Endodermal cell (in vitro differentiated cells): ENCODE measurements around the gene EIPR1. TPM values are rescaled to one million over a fixed set of nuclear protein-coding genes. Genes with fewer than 3 reads are reported as not detected.
"Not testable (repeated sequence)": the region's sequence is repeated elsewhere in the genome, so short reads cannot be mapped to it uniquely, and the experiment has no call there.

Experiments used
- DNase-seq: peaks from one replicate; pipeline ENCODE4 v3.0.0-alpha.2; 2017
- H3K27ac ChIP-seq: 2 replicates; pipeline ENCODE4 v1.5.1; 2013; ENCODE audit warnings: mild to moderate bottlenecking, low read depth, low read length, moderate library complexity
- H3K27me3 ChIP-seq: 2 replicates; pipeline ENCODE4 v1.6.1; 2013; ENCODE audit warnings: mild to moderate bottlenecking, low read length, moderate library complexity; ENCODE audit not compliant: insufficient read depth, control insufficient read depth, poor library complexity, severe bottlenecking
- H3K36me3 ChIP-seq: 2 replicates; pipeline ENCODE4 v1.7.0; 2013; ENCODE audit warnings: mild to moderate bottlenecking, low read length, moderate library complexity; ENCODE audit not compliant: control insufficient read depth, insufficient read depth
- H3K4me1 ChIP-seq: one replicate; pipeline ENCODE4 v1.7.0; 2013; ENCODE audit warnings: low read length; ENCODE audit not compliant: control insufficient read depth, insufficient read depth
- H3K4me3 ChIP-seq: 2 replicates; pipeline ENCODE4 v1.5.1; 2013; ENCODE audit warnings: mild to moderate bottlenecking, low read length, moderate library complexity
- H3K9ac ChIP-seq: 2 replicates; pipeline ENCODE4 v1.6.1; 2013; ENCODE audit warnings: mild to moderate bottlenecking, low read length, moderate library complexity; ENCODE audit not compliant: poor library complexity, severe bottlenecking; ENCODE audit errors: extremely low read depth
- H3K9me3 ChIP-seq: 2 replicates; pipeline ENCODE4 v1.6.1; 2013; ENCODE audit warnings: mild to moderate bottlenecking, low read length, moderate library complexity; ENCODE audit not compliant: control insufficient read depth
- H3K27ac Mint-ChIP-seq: 2 replicates; pipeline ENCODE4 v1.8.0; 2020; ENCODE audit warnings: mixed read lengths
- H3K27me3 Mint-ChIP-seq: 2 replicates; pipeline ENCODE4 v1.8.0; 2021; ENCODE audit warnings: mild to moderate bottlenecking, mixed read lengths; ENCODE audit not compliant: insufficient read depth
- H3K36me3 Mint-ChIP-seq: 2 replicates; pipeline ENCODE4 v1.8.0; 2020; ENCODE audit warnings: low read depth, mixed read lengths
- H3K4me1 Mint-ChIP-seq: 2 replicates; pipeline ENCODE4 v1.8.0; 2020; ENCODE audit warnings: mixed read lengths
- H3K4me3 Mint-ChIP-seq: 2 replicates; pipeline ENCODE4 v1.8.0; 2020; ENCODE audit warnings: mild to moderate bottlenecking, moderate library complexity, mixed read lengths
- H3K9me3 Mint-ChIP-seq: 2 replicates; pipeline ENCODE4 v1.8.0; 2020; ENCODE audit warnings: mild to moderate bottlenecking, mixed read lengths
- WGBS, 2 experiments: methylation state at CpG; one replicate each; pipeline versions ENCODE4 v1.1.5 to v1.1.7; 2013; ENCODE audit warnings: missing lambda C conversion rate in 2 of 2, mixed read lengths in 1 of 2; ENCODE audit not compliant: insufficient coverage in 1 of 2, insufficient read length in 1 of 2; 5-methylcytosine and 5-hydroxymethylcytosine counted together
- total RNA-seq, 2 donors: library from RNA; stranded (reverse); fragmentation: NEBNext Ultra II Directional in 1 of 2; extraction: Animal tissue kit (Norgen Biotek cat#: 25700) in 1 of 2; gene quantifications; 2 replicates in 1 of 2; 3 replicates in 1 of 2; pipeline ENCODE4 v1.2.1, GENCODE V29; 2021
- TF ChIP-seq, protein P1 (sequence below): fragments of 200-600 bp; sonication (generic); conservative IDR thresholded peaks from 2 replicates; pipeline ENCODE4 v1.5.0; 2021; ENCODE audit warnings: antibody characterized with exemption, mild to moderate bottlenecking

EIPR1 gene
- total RNA-seq, 2 donors from 2014 or later = 30.1 to 36.8 TPM

- Histone ChIP-seq H3K36me3 (no peaks in the 10 kb centered on the region), H3K9me3 (no peaks in the 10 kb centered on the region), H3K4me3 (no peak overlapping the region), H3K9ac (no peak overlapping the region), H3K27me3 (no peaks in the 10 kb centered on the region), H3K4me1 (no peaks in the 10 kb centered on the region), H3K27ac (peak overlapping the region; percentile 75)
- no peak overlapping the region for H3K27ac Mint-ChIP-seq
- peaks cover 17% of the 10 kb centered on the region for H3K36me3 Mint-ChIP-seq
- TF ChIP-seq, protein P1, sequence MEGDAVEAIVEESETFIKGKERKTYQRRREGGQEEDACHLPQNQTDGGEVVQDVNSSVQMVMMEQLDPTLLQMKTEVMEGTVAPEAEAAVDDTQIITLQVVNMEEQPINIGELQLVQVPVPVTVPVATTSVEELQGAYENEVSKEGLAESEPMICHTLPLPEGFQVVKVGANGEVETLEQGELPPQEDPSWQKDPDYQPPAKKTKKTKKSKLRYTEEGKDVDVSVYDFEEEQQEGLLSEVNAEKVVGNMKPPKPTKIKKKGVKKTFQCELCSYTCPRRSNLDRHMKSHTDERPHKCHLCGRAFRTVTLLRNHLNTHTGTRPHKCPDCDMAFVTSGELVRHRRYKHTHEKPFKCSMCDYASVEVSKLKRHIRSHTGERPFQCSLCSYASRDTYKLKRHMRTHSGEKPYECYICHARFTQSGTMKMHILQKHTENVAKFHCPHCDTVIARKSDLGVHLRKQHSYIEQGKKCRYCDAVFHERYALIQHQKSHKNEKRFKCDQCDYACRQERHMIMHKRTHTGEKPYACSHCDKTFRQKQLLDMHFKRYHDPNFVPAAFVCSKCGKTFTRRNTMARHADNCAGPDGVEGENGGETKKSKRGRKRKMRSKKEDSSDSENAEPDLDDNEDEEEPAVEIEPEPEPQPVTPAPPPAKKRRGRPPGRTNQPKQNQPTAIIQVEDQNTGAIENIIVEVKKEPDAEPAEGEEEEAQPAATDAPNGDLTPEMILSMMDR = no peak
- peaks cover 8% of the 10 kb centered on the region for H3K9me3 Mint-ChIP-seq
- DNase-seq = no peak
- 89 to 95% methylated on average over 9 to 20 of the region's 20 CpGs for WGBS, 2 experiments
- H3K27me3 Mint-ChIP-seq = no peaks in the 10 kb centered on the region
- no peak overlapping the region for H3K4me3 Mint-ChIP-seq
- H3K4me1 Mint-ChIP-seq = no peaks in the 10 kb centered on the region
These were observed 89.0 kb downstream of the EIPR1 start for GRCh38 chr2:3288470-3289170.

DNA sequence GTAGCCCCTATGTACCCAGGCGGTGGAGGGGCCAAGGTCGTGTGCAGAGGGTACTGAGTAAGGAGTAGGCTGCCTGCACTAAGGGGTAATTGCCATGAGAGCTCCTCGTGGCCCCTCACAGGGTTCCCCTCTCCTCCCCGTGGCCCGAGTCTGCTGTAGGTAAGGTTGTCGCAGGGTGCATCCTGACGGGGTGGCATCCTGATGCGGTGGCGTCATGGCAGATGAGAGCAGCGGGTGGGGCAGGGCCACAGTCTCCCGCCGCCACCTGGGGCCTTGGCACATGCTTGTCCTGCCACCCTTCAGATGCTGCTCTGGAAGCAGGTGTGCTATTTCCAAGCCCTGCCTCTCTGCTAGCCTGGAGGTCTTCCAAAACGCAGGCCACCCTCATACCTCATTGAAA lies 89.7 kb downstream of the EIPR1 start:
- Histone ChIP-seq H3K4me1 (no peaks in the 10 kb centered on the region), H3K4me3 (no peak overlapping the region), H3K36me3 (no peaks in the 10 kb centered on the region), H3K27me3 (no peaks in the 10 kb centered on the region), H3K9ac (no peak overlapping the region), H3K9me3 (no peaks in the 10 kb centered on the region), H3K27ac (peak overlapping the region; percentile 75)
- peaks cover 17% of the 10 kb centered on the region for H3K36me3 Mint-ChIP-seq
- 95 to 98% methylated on average over 11 to 13 of the region's 13 CpGs for WGBS, 2 experiments
- TF ChIP-seq, protein P1 = no peak
- peaks cover 8% of the 10 kb centered on the region for H3K9me3 Mint-ChIP-seq
- no peaks in the 10 kb centered on the region for H3K4me1 Mint-ChIP-seq
- no peak overlapping the region for H3K4me3 Mint-ChIP-seq
- H3K27ac Mint-ChIP-seq = no peak overlapping the region
- H3K27me3 Mint-ChIP-seq = no peaks in the 10 kb centered on the region
- DNase-seq = no peak

GRCh38 chr2:3286646-3287036 lies 91.0 kb downstream of the EIPR1 start:
- DNase-seq, H3K9me3 ChIP-seq, H3K4me3 Mint-ChIP-seq, H3K27me3 Mint-ChIP-seq, H3K4me1 Mint-ChIP-seq, H3K27ac Mint-ChIP-seq, H3K27ac ChIP-seq, H3K9ac ChIP-seq, H3K4me3 ChIP-seq, H3K4me1 ChIP-seq, H3K27me3 ChIP-seq, H3K9me3 Mint-ChIP-seq, H3K36me3 ChIP-seq: not testable (repeated sequence)
- H3K36me3 Mint-ChIP-seq = peaks cover 17% of the 10 kb centered on the region
- 93 to 94% methylated on average over 9 to 17 of the region's 17 CpGs for WGBS, 2 experiments
